Transverse colon (tissue), 3 donors: ENCODE results near the gene CARMIL1.

Source experiments
- CTCF ChIP-seq, 5 experiments: fragments of 200-600 bp in 3 of 5; fragments of 450-650 bp in 2 of 5; sonication (generic) in 3 of 5; IDR thresholded peaks; 1 replicate in 2 of 5; 2 replicates in 3 of 5; pipeline ENCODE4 v1.5.1; 2016 to 2017; ENCODE audit warnings: antibody characterized with exemption in 5 of 5, inconsistent platforms in 3 of 5, mild to moderate bottlenecking in 2 of 5, moderate library complexity in 1 of 5
- EP300 ChIP-seq: sonication (generic); formaldehyde crosslinking; IDR thresholded peaks from one replicate; pipeline ENCODE4 v1.6.1; 2017; ENCODE audit warnings: antibody characterized with exemption, low read depth

GRCh38 chr6:25399885-25400284 lies 120.7 kb downstream of the CARMIL1 start:
- TF ChIP-seq CTCF (IDR thresholded peaks at IDR 0.05): no peak
- TF ChIP-seq EP300: no peak
